ENCODE measurements around the gene CHST8.

Gene CHST8

DNA sequence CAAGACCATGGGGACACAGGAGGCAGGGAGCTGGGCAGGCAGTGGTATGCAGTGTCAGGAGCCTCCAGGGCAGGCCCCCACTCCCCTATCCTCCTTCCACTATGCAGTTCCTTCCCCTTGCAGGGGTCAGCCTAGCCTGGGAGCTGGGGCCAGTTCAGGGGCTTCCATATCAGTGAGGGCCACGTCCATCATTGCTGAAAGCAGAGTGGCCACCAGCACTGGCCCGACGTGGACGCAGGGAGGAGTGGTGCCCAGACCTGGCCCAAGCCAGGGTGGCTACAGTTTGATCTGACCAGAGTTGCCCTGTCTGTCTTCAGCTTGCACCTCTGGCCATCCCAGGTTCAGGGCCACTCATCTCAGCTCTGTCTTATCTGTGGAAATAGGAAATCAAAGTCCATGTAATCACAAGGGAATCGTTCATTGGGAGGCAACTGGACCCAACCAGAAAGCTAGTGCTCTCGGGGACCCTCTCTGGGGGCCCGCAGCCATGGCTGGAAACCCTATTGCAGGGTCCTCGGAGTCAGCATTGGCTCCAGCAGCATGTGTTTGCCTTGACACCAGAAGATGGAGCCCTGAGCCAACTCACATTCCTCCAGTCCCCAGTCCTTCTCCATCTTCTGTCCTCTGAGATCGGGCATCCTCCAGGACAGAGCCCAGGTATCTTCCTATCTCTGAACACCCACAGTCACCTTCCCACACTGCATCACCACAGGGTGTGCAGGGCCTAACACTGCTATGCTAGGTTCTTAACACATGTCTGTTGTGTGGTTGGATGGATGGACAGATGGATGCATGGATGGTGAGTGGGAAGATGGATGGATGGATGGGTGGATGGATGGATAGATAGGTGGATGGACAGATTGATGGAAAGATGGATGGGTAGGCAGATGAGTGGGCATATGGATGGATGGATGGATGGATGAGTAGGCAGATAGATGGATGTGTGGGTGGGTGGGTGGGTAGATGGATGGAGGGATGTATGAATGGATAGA lies 99.2 kb downstream of the CHST8 start:
- no peak for DNase-seq

GRCh38 chr19:33721735-33722297 lies 100.1 kb downstream of the CHST8 start:
- DNase-seq, result no peak

DNA sequence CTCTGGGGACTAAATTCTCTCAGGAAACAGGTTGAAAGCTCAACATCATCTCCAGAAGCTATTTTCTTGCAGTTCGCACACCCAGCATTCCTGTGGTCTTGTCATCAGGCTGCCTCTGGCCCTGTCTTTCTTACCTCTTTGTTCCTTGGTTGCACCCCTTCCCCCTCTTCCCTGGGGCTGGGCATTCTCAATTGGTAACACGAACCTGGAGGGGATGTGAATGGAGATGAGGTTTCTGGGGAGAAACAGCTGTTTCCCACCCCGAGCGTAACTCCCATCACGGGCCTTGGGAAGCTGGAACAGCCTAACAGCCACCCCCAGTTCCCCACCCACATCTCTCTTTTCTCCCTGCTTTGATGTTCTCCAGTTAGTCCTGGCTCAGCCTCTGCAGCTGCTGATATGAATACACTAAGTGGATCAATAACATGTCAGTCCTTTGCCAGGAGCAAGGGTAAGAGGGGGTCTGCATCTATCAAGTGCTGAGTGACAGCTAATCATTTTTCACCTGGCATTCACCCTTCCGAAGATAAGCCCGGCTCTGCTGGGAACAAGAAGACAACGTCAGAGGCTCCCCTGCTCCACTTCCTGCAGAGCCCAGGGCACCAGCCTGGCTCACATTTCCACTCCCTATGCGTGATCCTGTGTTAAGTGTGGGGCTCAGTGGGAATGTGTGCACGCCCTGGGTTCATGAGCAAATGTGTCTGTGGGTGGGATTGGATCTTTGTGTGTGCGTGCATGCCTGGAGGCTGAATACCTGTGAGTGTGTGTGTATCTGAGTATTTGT lies 100.9 kb downstream of the CHST8 start:
- DNase-seq, result no peak

DNA sequence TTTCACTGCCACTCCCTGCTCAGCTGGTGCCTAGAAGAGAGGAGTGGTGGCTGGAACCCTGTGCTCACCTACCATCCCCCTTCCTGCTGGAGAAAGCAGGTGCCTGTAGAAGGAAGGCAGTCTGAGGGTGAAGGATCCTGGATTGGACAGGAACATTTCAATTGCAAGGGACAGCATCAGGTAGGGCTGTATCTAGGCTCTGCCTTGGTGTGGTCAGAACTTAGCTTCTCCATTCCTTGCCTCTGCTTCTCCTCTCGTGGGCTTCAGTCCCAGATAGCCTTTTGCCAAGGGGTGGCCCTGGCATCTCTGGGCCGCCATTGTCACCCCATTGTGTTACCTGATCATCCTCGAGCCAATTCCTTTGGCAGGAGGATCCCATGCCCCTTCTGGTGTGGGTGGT lies 101.8 kb downstream of the CHST8 start:
- DNase-seq, result no peak

DNA sequence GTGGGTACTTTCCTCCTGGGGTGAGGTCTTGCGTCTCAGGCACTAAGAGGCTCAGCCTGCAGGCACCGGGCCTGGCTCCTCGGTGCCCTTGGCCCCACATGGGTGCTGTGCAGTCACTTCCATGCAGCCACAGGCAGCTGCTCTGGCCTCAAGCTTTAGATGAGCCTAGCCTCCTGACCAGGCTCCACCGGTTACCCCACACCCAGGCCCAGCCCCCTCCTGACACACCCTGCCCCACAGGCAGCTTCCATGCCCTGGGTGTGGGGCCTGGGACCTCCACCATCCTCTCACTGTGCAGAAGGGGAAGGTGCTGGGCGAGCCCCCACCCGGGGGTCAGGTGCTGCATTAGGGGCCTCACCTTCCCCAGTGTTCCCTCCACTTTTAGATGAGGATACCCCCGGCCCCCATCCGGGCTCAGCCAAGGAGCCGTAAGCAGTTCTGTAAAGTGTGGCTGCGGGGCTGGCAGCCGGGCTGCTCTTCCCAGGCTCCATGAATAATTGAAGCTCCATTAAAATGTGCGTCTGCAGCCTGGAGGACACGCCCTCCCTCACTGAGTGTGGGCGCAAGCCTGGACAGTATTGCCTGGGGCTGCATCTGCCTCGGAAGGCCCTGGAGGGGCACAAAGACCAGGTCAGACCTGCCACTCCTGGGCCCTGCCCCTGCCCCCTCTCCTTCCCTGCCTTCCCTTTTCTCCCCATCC lies 102.4 kb downstream of the CHST8 start:
- DNase-seq, result no peak

- no peak for DNase-seq
Measured at GRCh38 chr19:33724721-33725060, 102.9 kb downstream of the CHST8 start.

DNA sequence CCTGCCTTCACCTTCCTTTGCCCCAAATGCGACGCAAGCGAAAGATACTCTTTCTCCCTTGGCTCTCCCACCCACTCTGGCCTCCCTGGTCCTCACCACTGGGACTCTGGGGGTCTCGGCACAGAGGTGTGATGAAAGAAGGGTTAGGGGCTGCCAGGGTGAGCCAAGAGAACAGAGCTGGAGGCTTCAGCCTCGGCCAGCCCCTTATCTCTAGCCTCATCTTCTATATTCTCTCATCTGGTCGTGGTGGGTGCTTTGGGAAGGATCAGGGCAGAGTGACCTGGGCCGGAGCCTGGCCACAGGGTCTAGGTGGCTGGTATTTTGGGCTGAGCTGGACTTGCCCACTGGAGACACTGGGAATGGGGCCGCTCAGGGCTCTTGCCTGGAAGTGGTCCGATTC lies 103.8 kb downstream of the CHST8 start:
- no peak for DNase-seq

DNA sequence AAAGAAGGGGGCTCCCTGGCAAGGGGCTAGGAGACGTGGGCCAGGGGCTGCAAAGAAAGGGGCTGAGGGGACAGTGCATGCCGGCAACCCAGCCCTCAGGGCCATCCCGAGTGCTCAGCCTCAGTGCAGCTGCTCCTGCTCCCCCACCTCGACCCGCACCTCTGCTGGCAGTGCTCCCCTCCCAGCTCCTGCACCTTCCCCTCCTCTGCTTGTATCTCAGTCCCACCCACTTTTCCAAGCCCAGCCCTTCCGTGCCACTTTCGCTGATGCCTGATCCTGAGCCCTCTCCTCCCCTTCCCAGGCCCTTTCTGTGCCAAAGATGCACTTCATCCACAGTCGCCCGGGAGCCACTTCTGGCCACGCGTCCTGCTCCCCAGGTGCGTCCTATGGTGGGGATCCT lies 105.0 kb downstream of the CHST8 start:
- no peak for DNase-seq

- no peak for DNase-seq
Measured at GRCh38 chr19:33727331-33727998, 105.7 kb downstream of the CHST8 start.

- no peak for DNase-seq
Measured at GRCh38 chr19:33728141-33728540, 106.4 kb downstream of the CHST8 start.

DNA sequence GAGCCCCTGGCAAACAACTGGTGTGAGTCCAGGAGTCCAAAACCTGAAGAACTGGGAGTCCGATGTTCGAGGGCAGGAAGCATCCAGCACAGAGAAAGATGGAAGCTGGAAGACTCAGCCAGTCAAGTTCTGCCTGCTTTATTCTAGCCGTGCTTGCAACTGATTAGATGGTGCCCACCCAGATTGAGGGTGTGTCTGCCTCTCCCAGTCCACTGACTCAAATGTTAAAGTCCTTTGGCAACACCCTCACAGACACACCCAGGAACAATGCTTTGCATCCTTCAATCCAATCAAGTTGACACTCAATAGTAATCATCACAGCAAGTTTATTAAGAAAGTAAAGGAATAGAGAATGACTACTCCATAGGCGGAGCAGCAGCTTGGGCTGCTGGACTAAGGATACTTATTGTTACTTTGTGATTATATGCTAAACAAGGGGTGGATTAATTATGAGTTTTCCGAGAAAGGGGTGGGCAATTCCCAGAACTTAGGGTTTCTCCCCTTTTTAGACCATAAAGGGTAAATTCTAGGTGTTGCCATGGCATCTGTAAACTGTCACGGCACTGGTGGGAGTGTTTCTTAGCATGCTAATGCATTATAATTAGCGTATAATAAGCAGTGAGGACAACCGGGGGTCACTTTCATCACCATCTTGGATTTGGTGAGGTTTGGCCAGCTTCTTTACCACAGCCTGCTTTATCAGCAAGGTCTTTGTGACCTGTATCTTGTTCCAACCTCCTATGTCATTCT lies 109.3 kb downstream of the CHST8 start:
- DNase-seq, result no peak

GRCh38 chr19:33731881-33732280 lies 110.1 kb downstream of the CHST8 start:
- DNase-seq, result no peak

GRCh38 chr19:33734913-33735312 lies 113.2 kb downstream of the CHST8 start:
- no peak for DNase-seq

DNA sequence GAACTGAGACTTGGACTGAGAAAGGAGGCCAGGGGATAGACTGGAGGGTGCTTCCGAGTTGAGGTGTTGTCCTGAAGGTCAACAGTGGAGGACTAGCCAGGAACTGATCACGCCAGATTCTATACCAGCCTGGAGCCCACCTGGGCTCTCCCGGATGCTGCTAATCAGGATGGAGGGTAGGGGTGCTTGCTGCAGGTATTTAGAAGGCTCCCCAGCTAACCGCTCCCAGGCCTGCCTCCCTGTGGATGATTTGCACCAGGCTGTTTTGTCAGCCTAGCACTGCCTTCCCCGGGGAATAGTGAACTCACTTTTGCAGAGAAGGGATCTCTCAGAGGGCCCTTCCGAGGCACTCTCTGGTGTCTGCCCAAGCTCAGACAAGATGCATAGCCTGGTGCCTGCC lies 114.4 kb downstream of the CHST8 start:
- DNase-seq, result no peak

DNA sequence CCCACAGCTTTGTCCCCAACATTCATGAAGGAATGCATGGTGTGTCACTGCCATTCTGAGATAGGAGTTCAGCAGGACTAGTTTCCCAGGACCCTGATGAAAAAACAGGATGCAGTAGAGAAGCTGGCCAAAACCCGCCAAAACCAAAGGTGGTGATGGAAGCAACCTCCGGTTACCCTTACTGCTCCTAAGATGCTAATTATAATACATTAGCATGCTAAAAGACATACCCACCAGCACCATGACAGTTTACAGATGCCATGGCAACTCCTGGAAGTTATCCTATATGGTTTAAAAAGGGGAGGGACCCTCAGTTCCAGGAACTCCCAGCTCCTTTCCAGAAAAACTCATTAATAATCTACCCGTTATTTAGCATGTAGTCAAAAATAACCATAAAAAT lies 115.0 kb downstream of the CHST8 start:
- no peak for DNase-seq

- DNase-seq, result no peak
Measured at GRCh38 chr19:33737681-33738371, 116.1 kb downstream of the CHST8 start.

DNA sequence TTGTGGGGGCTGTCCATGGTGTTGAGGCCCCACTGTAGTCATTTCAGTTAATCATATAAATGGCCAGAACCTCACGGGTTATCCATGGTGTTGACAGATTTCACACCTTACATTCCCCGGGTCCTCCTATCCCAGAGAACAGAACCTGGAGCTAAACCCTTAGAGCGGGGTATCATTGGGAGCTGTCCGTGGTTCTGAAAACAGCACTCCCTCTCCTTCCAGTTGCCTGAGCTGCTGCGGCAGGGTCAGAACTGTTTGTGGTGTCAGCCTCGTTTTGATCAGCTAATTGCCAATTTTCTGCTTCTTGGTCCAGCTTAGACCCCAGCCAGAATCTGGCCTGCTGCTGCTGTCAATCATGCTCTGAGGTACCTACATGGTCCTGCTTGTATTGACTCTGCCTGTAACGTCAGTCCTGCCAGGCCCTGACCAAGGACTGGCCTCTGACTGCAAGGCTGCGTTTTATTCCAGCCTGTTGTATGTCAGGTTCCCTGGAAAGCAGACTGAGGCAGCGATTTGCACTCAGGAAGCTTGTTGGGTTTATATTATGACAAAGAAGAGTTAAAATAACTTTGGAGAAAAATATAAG lies 119.2 kb downstream of the CHST8 start:
- DNase-seq, result peak; percentile 48

DNA sequence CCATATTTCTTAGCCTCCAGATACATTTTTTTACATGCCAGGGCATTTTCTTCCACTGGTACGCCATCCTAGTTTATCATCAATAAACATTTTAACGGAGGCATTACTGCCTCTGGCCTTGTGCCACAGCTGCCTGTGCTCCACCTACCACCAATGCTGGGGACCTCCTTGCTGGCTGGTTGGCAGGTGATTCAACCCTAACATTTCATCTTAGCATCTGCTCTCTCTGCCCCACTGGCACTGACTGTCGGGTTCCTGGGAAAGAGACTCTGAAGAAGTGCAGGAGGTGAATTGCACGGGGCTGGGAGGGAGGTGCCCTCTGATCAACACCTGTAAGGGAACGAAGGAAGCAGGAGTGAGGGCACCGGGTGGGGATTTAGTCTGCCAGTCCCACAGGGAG lies 123.5 kb downstream of the CHST8 start:
- no peak for DNase-seq

GRCh38 chr19:33746159-33746558 lies 124.4 kb downstream of the CHST8 start:
- no peak for DNase-seq

GRCh38 chr19:33747273-33747672 lies 125.5 kb downstream of the CHST8 start:
- DNase-seq, result no peak

- no peak for DNase-seq
Measured at GRCh38 chr19:33748231-33748630, 126.5 kb downstream of the CHST8 start.

Data from hematopoietic multipotent progenitor cell treated with erythropoietin and hydrocortisone succinate and interleukin-3 and kit ligand, for 8 days (in vitro differentiated cells).